Mesenchymal stem cell (in vitro differentiated cells and primary cell): ENCODE measurements around the gene HTT-AS. TPM values are rescaled to one million over a fixed set of nuclear protein-coding genes. Genes with fewer than 3 reads are reported as not detected.

Source experiments
- DNase-seq: peaks from one replicate; pipeline ENCODE4 v3.0.0-alpha.2; 2013
- H2AFZ ChIP-seq: one replicate; pipeline ENCODE4 v1.6.1; 2013; ENCODE audit warnings: low read depth, mild to moderate bottlenecking, control low read depth, inconsistent platforms, low read length, moderate library complexity
- H2AK5ac ChIP-seq: 2 replicates; pipeline ENCODE4 v1.6.1; 2013; ENCODE audit warnings: low read length, moderate library complexity, mild to moderate bottlenecking, inconsistent platforms; ENCODE audit not compliant: severe bottlenecking
- H2BK120ac ChIP-seq: one replicate; pipeline ENCODE4 v1.6.1; 2013; ENCODE audit warnings: low read depth, mild to moderate bottlenecking, inconsistent platforms, low read length, moderate library complexity
- H2BK12ac ChIP-seq, 2 experiments: one replicate each; pipeline ENCODE4 v1.6.1; 2013; ENCODE audit warnings: inconsistent platforms in 2 of 2, low read length in 2 of 2, mild to moderate bottlenecking in 2 of 2, moderate library complexity in 2 of 2, control low read depth in 1 of 2
- H2BK15ac ChIP-seq: one replicate; pipeline ENCODE4 v1.6.1; 2013; ENCODE audit warnings: mild to moderate bottlenecking, low read depth, inconsistent platforms; ENCODE audit not compliant: poor library complexity, severe bottlenecking
- H2BK5ac ChIP-seq: 2 replicates; pipeline ENCODE4 v1.6.1; 2013; ENCODE audit warnings: low read depth, mild to moderate bottlenecking, low read length, control low read depth, inconsistent platforms; ENCODE audit not compliant: poor library complexity, severe bottlenecking
- H3K14ac ChIP-seq, 2 experiments: one replicate each; pipeline ENCODE4 v1.6.1; 2013; ENCODE audit warnings: inconsistent platforms in 2 of 2, low read length in 2 of 2, control low read depth in 1 of 2, mild to moderate bottlenecking in 1 of 2, moderate library complexity in 1 of 2
- H3K18ac ChIP-seq, 2 experiments: one replicate each; pipeline ENCODE4 v1.6.1; 2013; ENCODE audit warnings: inconsistent platforms in 2 of 2, low read length in 2 of 2, control low read depth in 1 of 2, low read depth in 1 of 2, mild to moderate bottlenecking in 1 of 2
- H3K23ac ChIP-seq, 2 experiments: one replicate each; pipeline ENCODE4 v1.6.1; 2013; ENCODE audit warnings: inconsistent platforms in 2 of 2, low read length in 2 of 2, mild to moderate bottlenecking in 2 of 2, moderate library complexity in 2 of 2, control low read depth in 1 of 2
- H3K27ac ChIP-seq: 2 replicates; pipeline ENCODE4 v1.5.1; 2013; ENCODE audit warnings: mild to moderate bottlenecking, moderate library complexity, low read length, control low read depth, inconsistent platforms; ENCODE audit not compliant: poor library complexity, severe bottlenecking
- H3K27me3 ChIP-seq, 2 experiments: 2 replicates each; pipeline versions ENCODE4 v1.6.1 to v1.7.0; 2013; ENCODE audit warnings: low read length in 2 of 2, mild to moderate bottlenecking in 2 of 2, moderate library complexity in 2 of 2, control low read depth in 1 of 2, inconsistent platforms in 1 of 2; ENCODE audit not compliant: control insufficient read depth in 1 of 2, insufficient read depth in 1 of 2
- H3K36me3 ChIP-seq, 2 experiments: 2 replicates each; pipeline versions ENCODE4 v1.6.1 to v1.7.0; 2013; ENCODE audit warnings: low read length in 2 of 2, control low read depth in 1 of 2, inconsistent platforms in 1 of 2, low read depth in 1 of 2, mild to moderate bottlenecking in 1 of 2; ENCODE audit not compliant: insufficient read depth in 2 of 2, control insufficient read depth in 1 of 2
- H3K4ac ChIP-seq, 2 experiments: one replicate each; pipeline ENCODE4 v1.6.1; 2013; ENCODE audit warnings: inconsistent platforms in 2 of 2, low read length in 2 of 2, mild to moderate bottlenecking in 2 of 2, moderate library complexity in 2 of 2, control low read depth in 1 of 2, low read depth in 1 of 2
- H3K4me1 ChIP-seq: 2 replicates; pipeline ENCODE4 v1.6.1; 2013; ENCODE audit warnings: low read depth, low read length, control low read depth; ENCODE audit not compliant: control insufficient read depth, insufficient read depth
- H3K4me2 ChIP-seq: 2 replicates; pipeline ENCODE4 v1.6.1; 2013; ENCODE audit warnings: low read length, mild to moderate bottlenecking, inconsistent platforms; ENCODE audit not compliant: poor library complexity, severe bottlenecking
- H3K4me3 ChIP-seq, 2 experiments: 2 replicates each; pipeline versions ENCODE4 v1.5.1 to v1.7.0; 2013; ENCODE audit warnings: low read length in 2 of 2, mild to moderate bottlenecking in 2 of 2, control low read depth in 1 of 2, low read depth in 1 of 2; ENCODE audit not compliant: insufficient read depth in 1 of 2
- H3K79me1 ChIP-seq: replicated peaks from 2 replicates; pipeline ENCODE4 v1.6.1; 2013; ENCODE audit warnings: mild to moderate bottlenecking, control low read depth, low read length, inconsistent platforms; ENCODE audit not compliant: poor library complexity, severe bottlenecking
- H3K9ac ChIP-seq: 2 replicates; pipeline ENCODE4 v1.7.0; 2013; ENCODE audit warnings: mild to moderate bottlenecking, low read length, moderate library complexity
- H3K9me3 ChIP-seq: 2 replicates; pipeline ENCODE4 v1.7.0; 2013; ENCODE audit warnings: mild to moderate bottlenecking, low read length; ENCODE audit not compliant: control insufficient read depth
- H4K8ac ChIP-seq: one replicate; pipeline ENCODE4 v1.6.1; 2013; ENCODE audit warnings: inconsistent platforms, mild to moderate bottlenecking, low read length, moderate library complexity
- H4K91ac ChIP-seq: one replicate; pipeline ENCODE4 v1.6.1; 2013; ENCODE audit warnings: mild to moderate bottlenecking, low read length, inconsistent platforms
- WGBS: methylation state at CpG from one replicate; pipeline ENCODE4 v1.1.7; 2013; ENCODE audit warnings: mixed read lengths; 5-methylcytosine and 5-hydroxymethylcytosine counted together
- small RNA-seq: library from polyadenylated mRNA; stranded (forward); fragments of <200 nt; extraction: miRNeasy Mini kit (QIAGEN cat#:217004); gene quantifications from one replicate; pipeline ENCODE3, GENCODE V24; 2013; ENCODE audit warnings: low read depth

The HTT-AS gene

DNA sequence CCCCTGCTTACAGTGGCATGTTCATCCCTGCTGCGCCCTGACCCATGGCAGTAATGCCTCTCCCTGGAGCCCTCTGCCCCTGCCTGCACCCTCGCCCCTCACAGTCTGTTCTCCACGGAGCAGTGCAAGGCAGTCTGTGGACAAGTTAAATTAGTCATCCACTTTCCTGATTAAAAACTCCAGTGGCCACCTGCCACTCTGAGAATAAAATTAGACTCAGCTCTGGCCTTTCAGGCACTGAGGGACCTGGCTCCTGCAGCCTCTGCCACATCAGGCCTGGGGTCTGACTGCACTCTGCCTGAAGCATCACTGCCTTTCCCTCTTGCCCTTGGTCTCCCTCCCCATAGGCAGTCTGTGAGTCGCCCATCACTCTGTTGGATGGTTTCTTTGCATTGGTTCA is 57.4 kb downstream of the HTT-AS start:
- no peak overlapping the region for H3K27ac ChIP-seq
- no peak overlapping the region for H2AFZ ChIP-seq
- no peak overlapping the region for H3K23ac ChIP-seq
- no peaks in the 10 kb centered on the region for H3K79me1 ChIP-seq
- no peak overlapping the region for H2BK12ac ChIP-seq
- no peak overlapping the region for H3K9ac ChIP-seq
- no peak overlapping the region for H2BK5ac ChIP-seq
- H2BK15ac ChIP-seq = no peak overlapping the region
- peaks cover 2% of the 10 kb centered on the region for H3K4me1 ChIP-seq
- peaks cover 0 to 12% of the 10 kb centered on the region in 2 experiments for H3K27me3 ChIP-seq
- H3K18ac ChIP-seq = no peak overlapping the region
- H3K9me3 ChIP-seq = no peaks in the 10 kb centered on the region
- H3K4me3 ChIP-seq = no peak overlapping the region
- no peak overlapping the region for H3K4ac ChIP-seq
- H4K8ac ChIP-seq = no peak overlapping the region
- H3K14ac ChIP-seq = no peak overlapping the region
- WGBS = 89% methylated on average over 4 of the region's 4 CpGs
- H4K91ac ChIP-seq = no peak overlapping the region
- peaks cover 0 to 4% of the 10 kb centered on the region in 2 experiments for H3K36me3 ChIP-seq
- no peak overlapping the region for H2BK120ac ChIP-seq
- DNase-seq = no peak
- H3K4me2 ChIP-seq = no peak overlapping the region
- H2AK5ac ChIP-seq = no peak overlapping the region

DNA sequence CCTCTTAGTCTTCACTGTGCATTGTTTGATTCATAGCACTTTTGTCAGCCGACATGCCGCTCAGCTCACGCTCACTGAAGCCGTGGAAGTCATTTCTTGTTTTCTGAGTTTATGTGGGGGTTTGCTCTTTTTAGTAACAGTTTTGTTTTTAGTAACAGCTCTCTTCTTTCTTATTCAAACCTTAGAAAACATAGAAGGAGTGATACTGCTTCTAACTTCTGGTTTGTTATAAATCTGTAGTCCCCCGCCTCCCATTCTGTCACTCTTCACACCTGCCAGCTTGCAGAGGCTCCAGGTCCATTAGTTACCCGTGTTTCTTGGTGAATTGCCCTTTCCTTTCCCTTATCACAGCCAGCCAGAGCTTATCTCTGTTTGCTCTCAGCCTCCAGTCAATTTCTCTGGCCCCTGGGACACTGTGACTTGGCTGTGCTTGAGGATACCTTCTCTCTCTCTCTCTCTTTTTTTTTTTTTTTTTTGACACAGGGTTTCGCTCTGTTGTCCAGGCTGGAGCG is 60.4 kb downstream of the HTT-AS start:
- Histone ChIP-seq H3K36me3 (no peaks in the 10 kb centered on the region), H2BK120ac (no peak overlapping the region), H3K79me1 (no peaks in the 10 kb centered on the region), H2AFZ (no peak overlapping the region), H2AK5ac (no peak overlapping the region), H3K4me1 (peaks cover 3% of the 10 kb centered on the region), H3K4me3 (no peak overlapping the region), H3K14ac (no peak overlapping the region), H2BK12ac (no peak overlapping the region), H4K91ac (no peak overlapping the region), H2BK15ac (no peak overlapping the region), H3K18ac (no peak overlapping the region), H3K27me3 (peaks cover 0 to under 1% of the 10 kb centered on the region in 2 experiments), H3K9ac (no peak overlapping the region), H3K9me3 (no peaks in the 10 kb centered on the region), H2BK5ac (no peak overlapping the region), H3K4me2 (no peak overlapping the region), H3K27ac (no peak overlapping the region), H3K4ac (no peak overlapping the region), H4K8ac (no peak overlapping the region), H3K23ac (no peak overlapping the region)
- no peak for DNase-seq
- WGBS = 72% methylated on average over 4 of the region's 8 CpGs

Small RNA genes lying within 50 kb of the gene (small RNA-seq; reads per million reads assigned to genes)
- gene RF02134 = not detected
- gene RF02135 = not detected
- gene RNU6-204P = not detected
